ENCODE measurements around the gene EIF2S3B.

GRCh38 chr12:10491766-10492165 is 13.9 kb upstream of the EIF2S3B start:
- TF ChIP-seq CTCF (IDR thresholded peaks at IDR 0.05) (no peak), ZFX (IDR thresholded peaks at IDR 0.05; ENCODE audit: borderline replicate concordance) (no peak)

All from 22Rv1 (cell line).